HG03139 (cell line): ENCODE measurements around the gene TTLL11.

Experiments used
- ATAC-seq: cut with Tn5 transposase; IDR thresholded peaks from one replicate; pipeline ENCODE4 v1.9.1; 2021; ENCODE audit not compliant: unreplicated experiment

TTLL11 gene

DNA sequence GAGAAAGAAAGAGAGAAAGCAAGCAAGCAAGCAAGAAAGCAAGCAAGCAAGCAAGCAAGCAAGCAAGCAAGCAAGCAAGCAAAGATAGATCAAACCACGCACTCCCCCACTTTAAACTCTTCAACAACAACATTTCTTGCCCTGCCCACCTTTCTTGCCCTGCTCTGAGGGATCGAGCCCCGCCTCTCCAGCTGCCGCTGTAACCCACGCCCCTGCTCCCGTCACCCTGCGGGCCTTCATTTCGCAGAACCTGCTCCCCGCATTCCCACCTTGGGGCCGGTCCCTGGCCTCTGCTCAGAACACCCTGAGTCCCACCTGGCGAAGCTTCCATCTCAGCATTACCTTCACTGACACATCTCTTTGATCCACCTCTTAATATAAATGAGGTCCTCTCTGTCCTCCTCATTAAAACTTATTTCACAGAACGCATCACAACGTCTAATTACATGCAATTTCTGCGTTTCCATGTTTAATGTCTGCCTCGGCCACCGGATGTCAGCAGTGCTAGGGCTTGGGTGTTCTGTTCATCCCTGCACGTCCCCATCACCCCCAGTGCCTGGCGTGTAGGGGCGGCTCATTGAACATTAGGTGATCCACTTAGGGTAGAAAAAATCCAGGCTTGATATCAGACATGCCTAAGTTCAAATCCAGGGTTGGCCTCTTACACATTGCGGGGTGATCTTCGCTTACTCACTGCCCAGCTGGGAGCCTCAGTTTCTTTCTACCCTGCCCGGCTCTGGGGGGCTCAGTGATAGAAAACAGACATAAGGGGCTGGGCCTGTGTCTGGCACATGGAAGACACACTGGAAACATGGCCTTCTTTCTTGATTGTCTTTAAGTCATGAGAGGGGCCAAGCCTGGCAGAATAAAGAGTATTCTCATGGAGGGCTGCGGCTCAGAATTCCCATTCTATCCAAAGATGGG lies 254.1 kb downstream of the TTLL11 start:
- no peak for ATAC-seq

DNA sequence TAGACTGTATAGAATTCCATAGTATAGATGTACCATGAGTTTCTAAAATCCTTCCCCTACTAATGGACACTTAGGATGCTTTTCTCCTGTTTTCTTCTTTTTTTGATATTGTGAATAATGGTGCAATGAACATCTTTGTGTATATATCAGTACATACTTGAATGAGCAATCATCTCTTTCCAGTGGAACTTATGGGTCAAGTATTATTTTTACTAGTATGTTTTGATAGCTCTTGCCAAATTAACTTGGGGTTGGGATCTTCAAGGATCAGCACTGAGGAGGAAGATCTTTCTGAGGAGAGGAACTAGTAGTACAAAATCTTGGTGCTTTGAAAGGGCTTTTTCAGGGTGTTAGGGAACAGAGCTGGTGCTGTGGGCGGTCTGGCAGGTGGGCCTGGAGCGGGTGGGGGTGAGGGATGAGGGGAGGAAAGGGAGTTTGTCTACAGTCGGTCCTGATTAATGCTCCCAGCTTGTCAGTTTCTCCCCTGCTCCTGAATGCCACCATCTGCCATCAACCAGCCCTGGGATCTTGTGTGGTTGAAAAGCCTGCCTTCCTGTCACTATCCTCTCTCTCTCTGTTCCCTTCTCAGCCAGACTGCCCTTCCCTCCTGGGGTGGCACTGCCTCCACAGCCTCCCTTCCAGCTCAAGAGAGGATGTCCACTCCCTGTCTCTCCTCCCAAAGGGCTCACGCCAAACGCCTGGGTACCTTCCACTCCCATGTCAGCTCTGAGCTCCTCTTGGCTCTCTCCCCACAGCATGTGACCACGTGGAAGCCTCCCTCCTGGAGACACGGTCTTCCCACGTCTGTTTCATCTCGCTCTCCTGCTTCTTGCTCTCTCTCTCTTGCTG lies 255.8 kb downstream of the TTLL11 start:
- ATAC-seq, result no peak

DNA sequence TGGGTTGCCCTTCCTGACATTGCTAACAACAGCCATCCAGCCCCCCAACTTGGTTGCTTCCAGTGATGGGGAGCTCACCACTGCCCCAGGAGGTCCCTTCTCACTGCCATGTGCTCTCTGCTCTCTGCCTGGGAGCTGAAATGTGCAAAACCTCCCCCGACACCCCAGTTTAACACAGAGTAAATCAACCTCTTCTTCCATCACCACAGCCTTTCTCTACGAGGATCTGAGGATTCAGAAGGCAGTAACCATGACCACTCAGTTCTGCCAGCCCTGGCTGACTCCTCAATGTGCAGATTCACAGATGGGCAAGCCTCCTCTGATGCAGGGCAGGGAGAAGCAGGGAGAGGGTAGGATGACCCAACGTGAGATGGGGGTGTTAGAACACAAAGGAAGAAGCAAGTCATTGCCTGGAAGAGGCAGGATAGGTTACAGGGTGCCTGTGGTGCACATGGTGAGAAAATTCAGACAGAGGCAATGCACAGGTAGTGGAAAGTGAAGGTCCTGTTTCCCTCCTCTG lies 256.7 kb downstream of the TTLL11 start:
- no peak for ATAC-seq

DNA sequence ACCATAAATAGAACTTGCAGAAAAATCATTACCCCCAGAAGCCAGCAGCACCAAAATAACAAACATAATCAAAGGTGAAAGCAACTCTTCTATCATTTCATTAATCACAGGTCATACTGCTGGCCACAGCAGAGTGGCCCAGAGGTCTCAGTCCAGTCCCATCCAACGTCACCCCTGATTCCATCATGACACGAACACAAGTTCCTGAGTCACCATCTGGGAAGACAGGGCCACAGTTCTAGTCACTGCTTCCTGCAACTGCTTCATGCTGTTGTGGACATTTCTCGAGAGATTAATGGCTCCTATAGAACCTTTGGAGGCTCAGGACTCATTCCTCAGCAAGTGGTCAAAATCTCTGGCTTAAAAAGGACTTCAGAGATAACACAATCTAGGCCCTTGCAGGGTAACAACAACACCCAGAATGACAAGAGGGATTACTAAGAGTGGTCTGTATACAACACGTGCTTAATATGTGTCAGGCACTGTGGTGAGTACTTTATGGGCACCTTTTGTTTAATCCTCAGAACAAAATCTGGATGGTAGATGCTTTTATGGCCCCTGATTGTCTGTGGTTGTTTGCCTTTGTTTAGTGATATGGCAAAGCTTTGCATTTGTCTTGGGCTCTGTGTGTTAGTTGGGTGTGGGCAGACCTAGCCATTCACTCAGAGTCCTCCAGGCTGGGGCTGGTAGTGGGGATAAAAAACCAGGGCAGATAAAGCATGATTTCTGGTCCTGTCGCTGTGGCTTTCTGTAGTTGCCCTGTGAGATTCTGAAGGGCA lies 257.3 kb downstream of the TTLL11 start:
- no peak for ATAC-seq

DNA sequence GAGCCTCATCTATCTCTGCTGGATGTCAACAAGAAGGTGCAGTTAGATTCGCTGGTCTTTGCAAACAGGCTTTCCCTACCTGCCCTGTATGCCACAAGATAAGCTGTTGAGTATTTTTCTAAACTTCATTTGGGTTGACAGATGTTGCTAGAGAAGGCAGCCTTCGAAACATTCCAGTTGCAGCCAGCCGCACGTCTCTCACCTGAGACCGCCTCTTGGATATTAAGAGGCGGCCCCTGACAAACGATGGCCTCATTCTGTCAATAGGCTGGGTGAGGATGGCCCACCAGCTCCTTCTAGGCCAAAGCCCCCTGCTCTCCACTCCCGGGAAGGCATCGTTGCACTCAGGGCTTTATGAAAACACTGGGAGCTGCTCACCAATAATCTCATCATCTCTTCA lies 260.0 kb downstream of the TTLL11 start:
- ATAC-seq, result no peak

DNA sequence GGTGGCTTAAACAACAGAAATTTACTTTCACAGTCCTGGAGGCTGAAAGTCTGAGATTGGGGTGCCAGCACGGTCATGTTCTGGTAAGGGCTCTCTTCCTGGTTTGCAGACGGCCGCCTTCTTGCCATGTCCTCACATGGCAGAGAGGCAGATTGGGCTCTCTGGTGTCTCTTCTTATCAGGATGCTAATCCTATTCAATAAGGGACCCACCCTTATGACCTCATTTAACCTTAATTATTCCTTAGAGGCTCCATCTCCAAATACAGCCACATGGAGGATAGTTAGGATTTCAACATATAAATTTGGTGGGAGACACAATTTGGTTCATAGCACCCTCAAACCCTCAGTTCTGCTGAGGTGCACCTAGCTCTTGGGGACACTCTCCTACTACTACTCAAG lies 261.2 kb downstream of the TTLL11 start:
- no peak for ATAC-seq

DNA sequence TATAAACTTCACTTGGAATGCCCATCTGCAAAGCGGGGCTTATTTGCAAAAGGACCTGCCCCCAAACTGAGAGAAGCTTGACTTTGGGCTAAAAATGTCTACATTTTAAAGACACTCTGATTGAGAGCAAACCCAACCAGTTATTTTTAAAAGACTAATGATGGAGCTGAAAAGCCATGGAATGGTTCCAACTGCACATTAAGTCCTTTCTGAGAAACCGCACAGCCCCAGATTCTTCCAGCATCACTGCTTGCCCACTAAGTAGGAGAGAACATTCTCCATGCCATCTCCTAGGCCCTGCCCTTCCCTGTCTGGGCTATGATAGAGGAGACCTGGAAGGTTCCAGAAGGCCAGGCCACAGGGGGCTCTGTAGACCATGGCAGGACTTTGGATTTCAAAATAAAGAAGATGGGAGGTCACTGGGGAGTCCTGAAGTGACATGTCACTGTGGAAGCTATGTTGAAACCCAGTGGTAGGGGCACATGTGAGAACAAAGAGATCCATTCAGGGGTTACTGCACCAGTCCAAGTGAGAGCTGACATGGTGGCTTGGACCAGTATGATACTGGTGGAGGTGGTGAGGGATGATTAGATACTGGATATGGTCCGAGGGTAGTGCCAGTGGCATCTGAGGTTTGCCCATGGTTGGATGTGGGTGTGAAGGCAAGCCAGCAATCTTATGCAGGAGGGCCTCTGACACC lies 262.5 kb downstream of the TTLL11 start:
- ATAC-seq, result no peak

DNA sequence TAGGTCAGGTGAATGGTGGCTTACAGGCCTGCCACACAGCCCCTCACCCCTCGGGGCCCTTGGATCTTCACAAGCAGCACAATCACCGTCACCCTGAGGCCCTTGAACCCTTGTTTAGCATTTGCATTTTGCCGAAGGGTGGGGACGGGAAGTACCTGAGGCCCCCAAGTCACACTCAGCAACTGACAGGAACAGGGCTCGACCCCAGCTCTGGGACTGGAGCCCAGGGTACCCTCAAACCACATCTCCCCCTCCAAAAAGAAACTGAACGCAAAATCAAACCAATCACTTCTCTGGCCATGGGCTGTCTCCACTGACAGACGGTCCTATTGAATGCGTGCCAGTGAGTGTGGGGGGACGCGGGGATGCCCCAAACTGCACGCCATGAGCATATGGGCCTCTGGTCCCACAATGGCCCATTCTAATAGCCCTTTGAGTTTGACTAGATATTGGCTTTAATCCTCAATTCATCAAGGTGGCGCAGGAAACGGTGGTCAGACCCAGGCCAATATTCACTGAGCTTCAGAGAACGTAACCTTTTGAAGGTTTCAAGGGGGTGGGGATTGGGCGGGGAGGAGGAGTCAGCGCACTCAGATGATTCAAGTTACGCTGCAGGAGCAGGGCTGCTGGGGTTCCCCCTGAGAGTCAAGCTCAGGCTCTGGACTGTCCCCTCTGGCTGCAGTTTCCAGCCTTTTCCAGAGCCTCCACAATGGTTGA lies 265.7 kb downstream of the TTLL11 start:
- ATAC-seq, result no peak

DNA sequence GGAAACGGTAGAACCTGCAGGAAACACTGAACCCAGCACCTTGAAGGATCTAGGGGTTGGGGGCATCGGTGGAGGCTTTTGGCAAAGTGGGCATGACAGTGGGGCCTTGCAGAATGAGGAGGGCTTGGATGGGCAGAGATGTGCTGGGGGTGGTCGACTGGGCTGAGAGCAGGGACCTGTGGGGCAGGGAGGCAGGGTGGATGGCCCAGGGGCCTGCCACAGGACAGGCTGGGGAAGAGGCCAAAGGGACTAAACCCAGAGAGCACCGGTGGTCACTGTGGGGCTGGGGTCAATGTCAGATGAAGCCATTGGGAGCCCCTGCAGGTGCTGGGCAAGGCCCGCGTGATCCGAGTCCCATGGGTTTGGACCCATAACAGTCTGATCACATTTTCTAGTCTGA lies 266.4 kb downstream of the TTLL11 start:
- no peak for ATAC-seq

DNA sequence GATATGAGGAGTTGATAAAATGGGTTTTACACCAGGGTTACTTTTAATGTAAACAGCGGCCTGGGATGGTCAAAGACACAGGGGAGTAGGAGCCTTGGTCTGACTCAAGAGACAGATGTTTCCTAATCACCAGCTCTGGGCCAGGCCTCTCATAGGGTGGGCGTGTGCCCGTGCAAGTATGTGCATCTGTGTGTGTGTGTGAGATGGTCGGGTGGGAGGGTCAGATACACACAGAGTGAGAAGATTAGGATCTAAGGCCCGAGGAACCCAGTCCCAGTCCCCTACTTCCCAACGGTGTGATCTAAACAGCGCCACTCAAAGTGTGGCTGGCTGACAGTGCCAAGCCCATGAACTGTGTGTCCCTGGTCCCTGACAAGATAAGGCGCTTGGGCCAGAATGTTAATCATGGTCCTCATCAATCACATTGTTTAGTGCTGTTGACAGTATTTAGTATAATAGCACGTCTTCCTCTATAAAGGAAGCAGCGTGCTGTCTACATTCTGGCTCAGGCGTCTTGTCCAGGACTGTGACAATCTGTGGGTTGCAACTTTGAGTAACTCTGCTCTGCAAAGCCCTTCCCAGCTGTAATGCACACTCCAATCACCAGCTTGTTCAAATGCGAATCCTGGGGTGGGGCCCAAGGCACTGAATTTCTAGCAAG lies 267.9 kb downstream of the TTLL11 start:
- ATAC-seq, result no peak

DNA sequence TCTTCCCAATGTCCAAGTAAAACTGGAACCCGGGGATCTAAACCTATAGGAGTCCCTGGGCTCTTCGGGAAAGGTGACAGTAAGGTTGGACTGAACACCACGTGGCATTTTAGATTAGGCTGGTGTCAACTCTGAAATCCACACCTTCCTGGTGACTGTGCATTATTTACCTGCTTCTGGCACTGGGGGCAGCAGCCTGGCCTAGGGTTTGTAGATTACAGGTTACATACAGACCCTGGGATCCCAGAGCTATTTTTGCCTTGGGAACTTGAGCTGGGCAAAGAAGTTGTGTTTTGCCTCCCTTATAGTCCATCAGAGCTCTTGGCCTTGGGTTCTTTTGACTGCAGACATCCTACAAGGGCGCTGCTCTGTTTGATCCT lies 268.5 kb downstream of the TTLL11 start:
- ATAC-seq, result no peak

DNA sequence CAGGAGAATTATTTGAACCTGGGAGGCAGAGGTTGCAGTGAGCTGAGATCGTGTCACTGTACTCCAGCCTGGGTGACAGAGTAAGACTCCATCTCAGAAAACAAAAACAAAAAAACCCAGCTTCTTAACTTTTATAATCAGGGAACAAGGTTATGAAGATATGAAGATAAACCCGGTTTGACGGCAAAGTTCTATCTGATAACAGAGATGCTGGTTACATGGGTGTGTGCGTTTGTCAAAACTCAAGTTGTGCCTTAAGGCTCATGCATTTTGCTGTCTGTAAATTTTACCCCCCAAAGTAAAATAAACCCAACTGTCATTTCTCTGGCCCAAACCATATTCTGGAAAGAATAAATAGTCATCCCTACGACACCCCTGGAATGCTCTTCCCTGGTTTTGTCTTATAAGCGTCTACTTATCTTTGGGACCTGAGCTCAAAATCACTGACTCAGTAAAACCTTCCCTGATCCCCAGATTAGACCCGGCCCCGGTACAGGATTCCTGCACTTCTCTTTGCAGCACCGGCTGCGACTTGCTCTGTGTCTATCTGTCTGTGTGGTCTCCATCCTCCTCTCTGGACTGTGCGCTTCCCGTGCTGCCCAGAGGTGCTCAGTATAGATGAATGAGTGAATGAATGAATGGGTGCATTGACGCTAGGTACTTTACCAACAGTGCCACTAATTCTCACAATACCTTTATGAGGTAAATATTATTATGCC lies 269.5 kb downstream of the TTLL11 start:
- no peak for ATAC-seq

DNA sequence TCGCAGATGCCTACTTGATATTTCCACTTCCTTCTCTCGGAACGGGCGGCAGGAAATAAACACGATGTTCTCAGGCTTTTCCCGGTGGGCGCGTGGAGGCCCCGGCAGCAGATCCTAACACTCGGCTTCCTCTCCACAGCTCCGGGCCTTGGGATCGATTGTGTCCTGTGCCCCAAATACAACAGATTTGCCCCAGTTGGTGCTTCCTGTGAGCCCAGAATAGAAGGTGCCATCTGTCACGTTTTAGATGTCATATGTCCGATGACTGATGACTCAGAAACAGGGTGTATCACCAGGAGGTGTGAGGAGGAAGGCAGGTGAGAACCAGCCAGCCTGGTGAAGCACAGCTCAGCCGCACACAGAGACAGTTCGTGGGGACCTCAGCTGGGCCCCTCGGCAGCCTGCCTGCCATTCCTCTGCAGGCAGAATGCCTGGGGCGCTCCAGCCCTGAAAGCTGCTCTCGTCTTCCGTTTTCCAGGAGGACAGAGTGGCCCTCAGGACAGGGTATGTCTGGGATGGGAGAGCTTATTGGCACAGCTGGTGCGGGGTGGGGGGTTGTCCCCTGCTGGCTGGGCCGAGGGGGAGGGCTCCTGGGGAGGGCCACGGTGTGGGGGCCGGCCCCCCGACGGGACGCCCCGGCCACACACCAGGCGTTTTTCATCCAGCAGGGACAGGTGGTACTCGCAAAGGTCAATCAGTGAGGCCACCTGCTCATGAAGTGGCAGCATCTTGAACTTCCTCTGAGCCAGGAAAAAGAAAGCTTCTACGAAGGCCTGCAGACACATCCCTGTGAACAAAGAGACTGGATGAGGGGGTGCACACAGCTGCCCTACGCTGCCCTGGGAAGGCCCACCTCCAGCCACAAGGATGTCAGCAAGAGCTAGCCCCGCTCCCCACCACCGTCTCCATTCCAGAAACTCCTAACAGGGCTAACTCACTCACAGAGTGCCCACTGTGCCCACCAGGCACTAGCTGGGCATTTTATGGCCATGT lies 270.7 kb downstream of the TTLL11 start:
- no peak for ATAC-seq

DNA sequence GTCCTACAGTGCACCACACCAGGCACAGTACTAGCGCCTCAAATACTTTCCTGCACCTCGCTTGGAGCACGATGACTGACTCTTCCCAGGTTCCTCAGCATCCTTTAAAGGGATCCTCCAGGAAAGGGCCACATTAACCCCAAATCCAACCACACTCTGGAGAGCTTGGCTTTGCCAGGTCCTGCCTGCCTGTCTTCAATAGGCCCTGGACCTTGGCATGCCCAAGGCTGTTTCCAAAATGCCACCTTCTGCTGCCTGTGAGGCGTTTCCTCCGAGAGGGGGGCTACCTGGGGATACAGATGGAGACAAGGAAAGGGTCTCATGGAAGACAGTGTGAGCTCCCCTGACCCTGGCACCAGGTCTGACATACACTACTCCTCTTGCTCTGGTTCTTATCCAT lies 271.8 kb downstream of the TTLL11 start:
- ATAC-seq, result no peak

DNA sequence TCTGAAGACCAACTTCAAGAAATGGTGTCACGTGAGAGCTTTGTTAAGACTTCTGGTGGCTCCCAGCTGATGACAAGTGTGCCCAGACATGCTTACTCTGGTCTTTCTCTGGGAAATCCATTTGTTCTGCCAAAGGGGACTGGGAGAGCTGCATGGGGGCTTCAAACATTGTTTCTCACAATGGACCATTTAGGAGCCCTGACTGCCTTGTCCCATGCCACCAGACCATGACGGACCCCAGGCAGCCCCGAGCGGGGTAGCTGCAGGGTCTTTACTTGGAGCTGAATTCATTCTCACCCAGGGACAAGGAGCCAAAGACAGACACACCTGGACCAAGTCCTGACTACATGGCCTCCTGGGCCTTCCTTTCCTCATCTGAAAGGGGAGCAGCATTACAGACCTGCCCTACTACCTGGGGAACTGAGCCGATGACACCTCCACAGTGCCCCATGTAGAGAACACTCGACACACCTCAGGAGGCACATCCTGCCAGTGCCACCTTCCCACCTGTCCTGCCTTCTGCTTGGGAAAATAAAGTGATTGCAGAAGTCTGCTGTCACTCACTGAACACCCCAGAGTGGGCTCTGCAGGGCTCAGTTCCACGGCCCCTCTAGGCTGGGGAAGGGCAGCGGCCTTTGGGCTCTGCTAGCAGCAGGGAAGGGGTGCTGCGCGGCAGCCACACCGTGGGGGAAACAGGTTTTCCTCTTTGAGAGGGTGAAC lies 272.7 kb downstream of the TTLL11 start:
- ATAC-seq, result no peak

DNA sequence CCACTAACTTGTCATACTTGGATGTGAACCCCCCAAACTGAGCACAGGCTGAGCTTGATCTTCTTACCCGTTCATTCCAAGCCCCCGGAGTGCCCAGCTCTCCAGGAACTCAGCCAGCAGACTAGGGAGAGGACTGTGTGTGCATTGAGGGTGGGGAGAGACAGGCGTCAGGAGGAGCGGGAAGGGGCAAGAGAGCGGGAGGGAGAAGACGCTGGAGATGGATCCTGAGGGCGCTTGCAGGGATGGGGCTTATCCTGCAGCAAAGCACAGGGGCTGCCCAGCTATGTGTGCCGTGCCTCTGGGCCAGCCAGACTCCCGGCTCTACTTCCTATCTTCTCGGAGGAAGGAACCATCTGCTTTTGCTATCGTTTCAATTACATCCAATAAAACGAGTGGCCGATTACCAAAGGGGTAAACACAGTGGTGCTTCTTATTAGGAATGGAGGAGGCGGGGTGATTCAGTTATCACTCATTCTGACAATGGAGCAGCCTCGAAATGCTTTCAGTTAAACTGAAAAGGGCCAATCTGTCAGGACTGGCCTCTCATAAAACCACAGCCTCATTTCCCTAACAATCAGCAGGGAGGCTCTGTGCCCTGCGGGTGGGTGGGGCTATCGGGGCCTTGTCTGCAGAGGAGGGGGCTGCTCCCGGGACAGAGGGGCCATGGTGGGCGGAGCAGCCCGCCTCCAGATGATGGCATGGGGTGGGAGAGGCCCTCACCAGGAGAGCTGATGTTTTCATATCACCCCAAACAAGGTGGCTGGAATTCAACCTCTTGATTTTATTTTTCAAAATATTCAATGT lies 273.5 kb downstream of the TTLL11 start:
- no peak for ATAC-seq
